ENCODE data around the gene OR6C6. TPM values are rescaled to one million over a fixed set of nuclear protein-coding genes. Genes with fewer than 3 reads are reported as not detected.

The OR6C6 gene
- total and polyA plus RNA-seq, 12 donors: not detected

DNA sequence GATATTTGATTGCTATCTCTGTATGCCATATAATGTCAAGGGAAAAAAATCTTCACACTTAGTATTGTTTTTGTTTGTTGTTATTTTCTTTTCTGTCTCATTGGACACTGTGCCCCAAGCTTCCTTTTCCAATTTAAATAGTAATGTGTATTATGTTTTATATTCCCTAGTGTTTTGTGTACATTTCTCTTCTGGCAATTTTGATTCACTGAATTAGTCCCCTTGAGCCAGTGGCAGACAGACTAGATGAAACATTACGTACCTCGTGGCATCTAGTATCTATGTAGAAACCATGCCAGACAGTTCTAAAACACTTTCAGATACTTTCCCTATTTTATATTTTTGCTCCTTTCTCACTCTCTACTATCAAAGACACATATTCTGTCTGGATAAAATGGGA lies 17.7 kb upstream of the OR6C6 start, which contains the start of gene OR6C1:
Gene OR6C1, plus strand, starts transcription at position 301 of the 400 bp plus-strand sequence. CDS start 6,257 bp downstream, outside the sequence.
- Histone ChIP-seq H3K36me3 (no peaks in the 10 kb centered on the region), H3K9me3 (no peaks in the 10 kb centered on the region), H3K4me3 (no peak within 1 kb of the TSS), H3K27ac (no peak within 1 kb of the TSS), H3K4me1 (no peaks in the 10 kb centered on the region), H3K27me3 (no peaks in the 10 kb centered on the region)
- ATAC-seq (no peak), DNase-seq (no peak)
- TF ChIP-seq, protein P1, sequence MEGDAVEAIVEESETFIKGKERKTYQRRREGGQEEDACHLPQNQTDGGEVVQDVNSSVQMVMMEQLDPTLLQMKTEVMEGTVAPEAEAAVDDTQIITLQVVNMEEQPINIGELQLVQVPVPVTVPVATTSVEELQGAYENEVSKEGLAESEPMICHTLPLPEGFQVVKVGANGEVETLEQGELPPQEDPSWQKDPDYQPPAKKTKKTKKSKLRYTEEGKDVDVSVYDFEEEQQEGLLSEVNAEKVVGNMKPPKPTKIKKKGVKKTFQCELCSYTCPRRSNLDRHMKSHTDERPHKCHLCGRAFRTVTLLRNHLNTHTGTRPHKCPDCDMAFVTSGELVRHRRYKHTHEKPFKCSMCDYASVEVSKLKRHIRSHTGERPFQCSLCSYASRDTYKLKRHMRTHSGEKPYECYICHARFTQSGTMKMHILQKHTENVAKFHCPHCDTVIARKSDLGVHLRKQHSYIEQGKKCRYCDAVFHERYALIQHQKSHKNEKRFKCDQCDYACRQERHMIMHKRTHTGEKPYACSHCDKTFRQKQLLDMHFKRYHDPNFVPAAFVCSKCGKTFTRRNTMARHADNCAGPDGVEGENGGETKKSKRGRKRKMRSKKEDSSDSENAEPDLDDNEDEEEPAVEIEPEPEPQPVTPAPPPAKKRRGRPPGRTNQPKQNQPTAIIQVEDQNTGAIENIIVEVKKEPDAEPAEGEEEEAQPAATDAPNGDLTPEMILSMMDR (IDR thresholded peaks at IDR 0.05): no peak
- intact Hi-C loops (cut with DNase I): no loop called here
- 82 to 89% methylated on average over 2 of the region's 2 CpGs for WGBS, 2 donors

DNA sequence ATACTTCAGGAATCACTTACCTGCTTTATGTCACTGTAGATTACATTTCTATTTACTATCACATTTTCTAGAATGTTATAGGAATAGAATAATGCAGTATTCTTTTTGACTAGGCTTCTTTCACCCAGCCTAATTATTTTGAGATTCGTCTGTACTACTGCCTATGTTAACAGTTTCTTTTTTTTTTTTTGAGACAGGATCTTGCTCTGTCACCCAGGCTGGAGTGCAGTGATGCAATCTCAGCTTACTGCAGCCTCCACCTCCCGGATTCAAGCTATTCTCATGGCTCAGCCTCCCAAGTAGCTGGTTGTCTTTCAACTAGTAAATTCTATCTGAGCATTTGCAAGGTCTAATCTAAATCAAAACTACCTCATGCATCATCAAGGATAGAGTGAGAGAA lies 6.4 kb downstream of the OR6C6 start:
- intact Hi-C loops (cut with DNase I): no loop called here
- Histone ChIP-seq H3K27me3 (no peaks in the 10 kb centered on the region), H3K4me3 (no peak overlapping the region), H3K27ac (no peak overlapping the region), H3K4me1 (no peaks in the 10 kb centered on the region), H3K9me3 (no peaks in the 10 kb centered on the region), H3K36me3 (no peaks in the 10 kb centered on the region)
- WGBS, 2 donors: 37 to 40% methylated on average over 2 of the region's 2 CpGs
- DNase-seq (no peak), ATAC-seq (no peak)
- TF ChIP-seq, protein P1 (IDR thresholded peaks at IDR 0.05): no peak

DNA sequence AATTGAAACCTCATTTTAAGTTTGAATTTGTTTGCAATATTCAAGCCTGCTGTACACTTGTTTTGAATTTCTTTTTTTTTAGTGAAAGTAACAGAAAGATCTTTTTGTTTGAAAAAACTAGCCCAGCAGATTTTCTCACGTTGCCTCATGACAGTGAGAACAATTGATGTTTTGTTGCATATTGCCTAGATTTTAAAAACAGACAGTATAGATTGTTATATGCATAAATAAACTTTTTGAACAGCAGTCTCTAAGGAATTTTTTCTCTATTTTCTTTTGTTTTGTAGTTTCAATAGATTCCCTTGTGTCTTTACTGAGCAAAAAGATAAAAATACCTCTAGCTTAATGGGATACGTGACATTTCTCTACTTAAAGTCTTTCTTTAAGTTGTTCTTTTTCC lies 15.4 kb downstream of the OR6C6 start:
- no peak for DNase-seq
- Histone ChIP-seq H3K4me1 (no peaks in the 10 kb centered on the region), H3K4me3 (no peak overlapping the region), H3K9me3 (peaks cover 0 to 16% (median 0%) of the 10 kb centered on the region in 11 donors), H3K36me3 (no peaks in the 10 kb centered on the region), H3K27me3 (no peaks in the 10 kb centered on the region), H3K27ac (no peak overlapping the region)
- TF ChIP-seq, protein P1 (IDR thresholded peaks at IDR 0.05): no peak
- intact Hi-C loops (cut with DNase I): no loop called here
- ATAC-seq: no peak
- WGBS, 2 donors: 55 to 57% methylated on average over 2 of the region's 2 CpGs

DNA sequence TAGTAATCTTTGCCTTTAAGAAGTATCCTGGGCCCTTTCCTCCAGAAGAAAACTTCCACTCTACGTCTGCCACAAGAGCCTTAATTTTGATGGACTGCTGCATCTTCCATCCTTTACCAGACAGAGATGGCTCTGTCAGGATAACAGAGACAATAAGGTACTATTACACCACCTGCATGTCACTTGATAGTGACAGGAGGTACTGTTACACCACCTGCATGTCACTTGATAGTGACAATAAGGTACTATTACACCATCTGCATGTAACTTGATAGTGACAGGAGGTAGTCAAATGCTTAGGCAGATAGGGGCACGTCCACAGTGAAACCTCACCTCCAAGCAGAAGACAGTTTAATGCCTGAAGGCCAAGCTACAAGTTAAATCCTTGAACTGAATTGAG lies 38.1 kb downstream of the OR6C6 start:
- Histone ChIP-seq H3K36me3 (no peaks in the 10 kb centered on the region), H3K4me1 (no peaks in the 10 kb centered on the region), H3K4me3 (no peak overlapping the region), H3K9me3 (no peaks in the 10 kb centered on the region), H3K27ac (no peak overlapping the region), H3K27me3 (no peaks in the 10 kb centered on the region)
- intact Hi-C loops (cut with DNase I): no loop called here
- no peak for DNase-seq
- 57 to 66% methylated on average over 2 of the region's 2 CpGs for WGBS, 2 donors
- ATAC-seq: no peak
- TF ChIP-seq, protein P1 (IDR thresholded peaks at IDR 0.05): no peak
